HEK293 (cell line): Measurements from ENCODE around the gene CEMP1.
"Not testable (repeated sequence)": the region's sequence is repeated elsewhere in the genome, so short reads cannot be mapped to it uniquely, and the experiment has no call there.

Experiments used
- CTCF ChIA-PET: fragments of 350-600 bp; formaldehyde crosslinking; extraction: SDS; loops from one replicate; lab custom pipeline; 2021; ENCODE audit warnings: antibody characterized with exemption; lab: Yijun Ruan, JAX
- POLR2A ChIA-PET: fragments of 300-600 bp; formaldehyde crosslinking; extraction: SDS; loops from one replicate; lab custom pipeline; 2020; ENCODE audit warnings: antibody characterized with exemption, inconsistent platforms; lab: Yijun Ruan, JAX
- H3K27ac ChIP-seq: fragments of 200-500 bp; sonication (Bioruptor generic); 2 replicates; pipeline ENCODE4 v1.5.1; 2014; ENCODE audit warnings: low read depth, low read length, control low read depth, inconsistent platforms; ENCODE audit errors: extremely low read depth
- H3K36me3 ChIP-seq, 2 experiments: fragments of 200-500 bp in 1 of 2; sonication (Bioruptor generic) in 1 of 2; 1 replicate in 1 of 2; 2 replicates in 1 of 2; pipeline ENCODE4 v1.5.1; 2014 to 2017; ENCODE audit warnings: inconsistent platforms in 2 of 2, low read length in 2 of 2; ENCODE audit not compliant: control insufficient read depth in 2 of 2, insufficient read depth in 1 of 2
- H3K4me1 ChIP-seq: fragments of 200-500 bp; sonication (Bioruptor generic); 2 replicates; pipeline ENCODE4 v1.5.1; 2014; ENCODE audit warnings: mild to moderate bottlenecking, low read length, inconsistent platforms; ENCODE audit not compliant: control insufficient read depth, insufficient read depth
- H3K4me3 ChIP-seq: 2 replicates; pipeline ENCODE4 v1.5.1; 2011; ENCODE audit warnings: low read depth, mild to moderate bottlenecking, control low read depth, low read length, moderate library complexity
- H3K9me3 ChIP-seq: fragments of 200-500 bp; sonication (Bioruptor generic); 2 replicates; pipeline ENCODE4 v1.5.1; 2014; ENCODE audit warnings: low read depth, low read length, inconsistent platforms; ENCODE audit not compliant: control insufficient read depth, insufficient read depth
- CTCF ChIP-seq: fragments of 450-650 bp; formaldehyde crosslinking; IDR thresholded peaks from 2 replicates; pipeline ENCODE4 v1.5.1; 2016; ENCODE audit warnings: missing biosample characterization, missing genetic modification characterization
- PRDM1 ChIP-seq: fragments of 450-650 bp; formaldehyde crosslinking; IDR thresholded peaks from 2 replicates; pipeline ENCODE4; 2016; ENCODE audit warnings: missing biosample characterization, missing genetic modification characterization
- SCRT2 ChIP-seq: fragments of 450-650 bp; formaldehyde crosslinking; IDR thresholded peaks from 2 replicates; pipeline ENCODE4 v1.5.1; 2016; ENCODE audit warnings: missing biosample characterization, missing genetic modification characterization
- TF ChIP-seq, protein P1 (sequence below): fragments of 450-650 bp; formaldehyde crosslinking; IDR thresholded peaks from 2 replicates; pipeline ENCODE4 v1.5.1; 2016; ENCODE audit warnings: missing biosample characterization, missing genetic modification characterization

The CEMP1 gene

DNA sequence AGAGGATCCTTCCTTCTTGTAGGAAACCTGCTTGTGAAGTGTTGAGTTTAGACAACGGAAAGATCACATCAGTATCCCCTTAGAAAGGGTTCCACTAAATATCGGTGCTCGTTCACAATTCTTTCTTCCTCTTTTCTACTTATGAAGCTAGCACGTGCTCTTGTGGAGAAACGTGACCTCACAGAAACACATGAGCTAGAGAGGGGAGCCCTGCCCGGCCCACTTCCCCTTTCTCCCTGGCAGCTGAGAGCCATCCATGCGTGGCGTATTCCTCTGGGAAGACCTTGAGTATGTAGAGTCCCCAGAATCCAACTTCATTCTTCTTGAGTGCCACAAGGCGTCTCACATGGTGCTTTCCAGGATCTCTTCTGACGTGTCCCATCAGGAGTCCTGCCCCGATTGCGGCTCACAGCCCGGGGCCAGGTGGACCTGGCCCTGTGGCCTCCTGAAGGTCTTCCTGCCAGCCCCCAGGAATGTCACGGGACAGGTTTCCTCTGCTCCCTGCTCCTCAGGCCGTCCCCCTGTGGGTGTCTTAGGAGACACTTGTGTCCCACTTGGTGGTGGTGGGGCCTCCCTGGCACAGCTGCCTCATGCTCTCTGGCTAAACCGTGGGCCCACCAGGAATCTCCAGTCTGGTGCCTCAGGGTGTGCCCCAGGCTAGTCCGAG lies 29.1 kb upstream of the CEMP1 start:
- H3K9me3 ChIP-seq, H3K4me1 ChIP-seq, H3K36me3 ChIP-seq, POLR2A ChIA-PET, H3K4me3 ChIP-seq, CTCF ChIA-PET, H3K27ac ChIP-seq: not testable (repeated sequence)

DNA sequence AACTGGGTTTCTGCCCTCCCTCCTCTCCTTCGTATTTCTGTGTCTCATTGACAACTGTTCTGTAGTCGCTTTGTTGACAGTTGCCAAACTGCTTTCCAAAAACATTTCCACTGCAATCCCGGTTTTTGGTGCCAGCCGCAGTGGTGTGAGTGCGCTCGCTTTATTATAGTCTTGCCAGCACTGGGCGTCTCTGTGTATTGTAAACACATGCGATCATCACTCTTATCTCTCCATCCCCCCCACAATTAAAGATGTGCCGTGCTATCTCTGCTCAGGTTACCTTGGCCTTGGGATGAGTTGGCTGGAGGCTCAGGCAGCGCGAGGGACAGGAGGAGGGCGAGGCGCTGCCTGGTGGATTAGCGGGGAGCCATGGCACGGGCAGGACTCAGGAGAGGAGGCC lies 25.9 kb upstream of the CEMP1 start:
- H3K4me1 ChIP-seq, H3K9me3 ChIP-seq, CTCF ChIA-PET, POLR2A ChIA-PET, H3K36me3 ChIP-seq, H3K27ac ChIP-seq, H3K4me3 ChIP-seq: not testable (repeated sequence)

DNA sequence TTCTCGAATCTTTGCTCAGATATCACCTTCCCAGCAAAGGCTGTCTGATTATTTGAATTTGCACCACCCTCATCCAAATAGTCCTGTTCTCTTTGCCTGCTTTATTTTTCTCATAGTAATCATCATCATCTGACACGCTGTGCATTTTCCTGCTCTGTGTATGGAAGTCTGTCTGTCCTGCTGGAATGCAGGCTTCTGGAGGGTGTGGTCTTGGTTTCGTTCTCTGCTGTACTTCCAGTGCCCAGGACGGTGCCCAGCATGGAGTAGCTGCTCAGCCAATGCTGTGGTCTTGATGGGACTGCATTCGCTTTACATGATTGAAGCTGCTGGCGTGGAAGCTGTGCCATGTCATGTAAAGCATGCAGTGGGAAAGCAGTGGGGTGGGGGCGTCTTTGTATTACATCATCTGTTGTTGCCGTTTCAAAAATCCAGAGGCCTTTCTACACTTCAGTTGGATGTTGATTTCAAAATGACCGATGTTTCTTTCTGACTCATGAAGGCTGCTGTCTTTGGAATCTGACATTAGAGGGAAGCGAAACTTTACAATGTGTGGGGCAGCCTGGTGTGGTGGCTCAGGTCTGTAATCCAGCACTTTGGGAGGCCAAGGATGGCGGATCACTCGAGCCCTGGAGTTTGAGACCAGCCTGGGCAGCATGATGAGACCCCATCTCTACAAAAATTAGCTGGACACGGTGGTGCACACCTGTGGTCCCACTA lies 23.7 kb upstream of the CEMP1 start:
- H3K9me3 ChIP-seq, H3K4me3 ChIP-seq, H3K27ac ChIP-seq, CTCF ChIA-PET, H3K36me3 ChIP-seq, H3K4me1 ChIP-seq, POLR2A ChIA-PET: not testable (repeated sequence)

DNA sequence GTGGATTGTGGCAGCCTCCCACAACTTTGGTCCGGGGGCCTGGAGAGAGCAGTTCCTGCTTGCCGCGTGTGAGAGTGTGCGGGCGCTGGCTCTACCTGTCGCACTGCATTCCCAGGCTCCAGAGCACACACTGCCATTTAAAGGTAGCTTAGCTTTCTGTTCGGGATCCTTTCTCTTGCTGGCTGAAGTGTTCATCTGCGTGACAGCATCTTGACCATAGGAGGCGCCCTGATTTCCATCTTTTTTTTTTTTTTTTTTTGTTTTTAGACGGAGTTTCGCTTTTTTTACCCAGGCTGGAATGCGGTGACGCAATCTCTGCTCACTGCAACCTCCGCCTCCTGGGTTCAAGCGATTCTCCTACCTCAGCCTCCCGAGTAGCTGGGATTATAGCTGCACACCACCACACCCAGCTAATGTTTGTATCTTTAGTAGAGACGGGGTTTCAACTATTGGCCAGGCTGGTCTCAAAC lies 20.2 kb upstream of the CEMP1 start:
- not testable (repeated sequence) for H3K27ac ChIP-seq
- TF ChIP-seq, protein P1, sequence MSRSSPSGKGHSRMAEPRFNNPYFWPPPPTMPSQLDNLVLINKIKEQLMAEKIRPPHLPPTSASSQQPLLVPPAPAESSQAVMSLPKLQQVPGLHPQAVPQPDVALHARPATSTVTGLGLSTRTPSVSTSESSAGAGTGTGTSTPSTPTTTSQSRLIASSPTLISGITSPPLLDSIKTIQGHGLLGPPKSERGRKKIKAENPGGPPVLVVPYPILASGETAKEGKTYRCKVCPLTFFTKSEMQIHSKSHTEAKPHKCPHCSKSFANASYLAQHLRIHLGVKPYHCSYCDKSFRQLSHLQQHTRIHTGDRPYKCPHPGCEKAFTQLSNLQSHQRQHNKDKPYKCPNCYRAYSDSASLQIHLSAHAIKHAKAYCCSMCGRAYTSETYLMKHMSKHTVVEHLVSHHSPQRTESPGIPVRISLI (tag by site-specific recombination), result peak; percentile 49; the same call in 1 of the 2 replicates
- TF ChIP-seq CTCF (tag by site-specific recombination) (0 out of 2 replicates have a peak, but pooled peaks have one; percentile 13), SCRT2 (tag by site-specific recombination) (peak; percentile 54; the same call in 1 of the 2 replicates), PRDM1 (tag by site-specific recombination) (peak; percentile 22; the same call in 1 of the 2 replicates)
- TF ChIP-seq, all 188 proteins: peak for 4; not testable (repeated sequence) for 184
- not testable (repeated sequence) for H3K36me3 ChIP-seq, H3K9me3 ChIP-seq, H3K4me3 ChIP-seq, H3K4me1 ChIP-seq
- ChIA-PET POLR2A (interaction anchor here (0.7 kb wide), 1 partner anchor 37 kb away, joined by 6 read pairs; no protein-coding TSS in a partner anchor), CTCF (interaction anchor here (0.6 kb wide), 1 partner anchor 107 kb away, joined by 3 read pairs; no protein-coding TSS in a partner anchor)

- H3K4me1 ChIP-seq, CTCF ChIA-PET, H3K9me3 ChIP-seq, H3K36me3 ChIP-seq, POLR2A ChIA-PET, H3K27ac ChIP-seq, H3K4me3 ChIP-seq: not testable (repeated sequence)
Observed at GRCh38 chr16:2550283-2550878, 19.2 kb upstream of the CEMP1 start.

GRCh38 chr16:2543771-2544170 lies 12.6 kb upstream of the CEMP1 start:
- peaks cover 0 to 13% of the 10 kb centered on the region in 2 experiments; a peak in 2 of 3 replicates for H3K36me3 ChIP-seq
- CTCF ChIA-PET, POLR2A ChIA-PET, H3K9me3 ChIP-seq, H3K4me3 ChIP-seq, H3K27ac ChIP-seq, H3K4me1 ChIP-seq: not testable (repeated sequence)

DNA sequence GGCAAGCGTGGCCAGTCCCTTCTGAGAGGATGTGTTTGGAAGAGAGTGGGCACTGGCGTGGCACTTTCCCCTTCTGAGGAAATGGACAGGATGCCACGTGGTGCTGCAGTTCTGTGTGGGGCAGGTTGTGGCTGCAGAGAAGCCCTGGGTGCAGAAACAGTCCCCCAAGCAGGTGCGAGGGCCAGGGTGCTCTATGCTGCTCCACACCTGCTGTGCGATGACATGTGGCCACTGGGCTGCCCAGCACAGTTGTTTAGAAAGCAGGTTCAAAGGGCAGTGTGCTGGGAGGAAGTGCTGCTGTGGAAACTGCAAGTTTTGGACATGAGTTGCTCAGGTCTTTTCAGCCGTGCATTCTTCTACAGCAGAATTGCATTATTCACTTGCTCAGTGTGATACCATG lies 10.2 kb upstream of the CEMP1 start:
- H3K4me3 ChIP-seq, H3K9me3 ChIP-seq, H3K4me1 ChIP-seq, H3K27ac ChIP-seq, POLR2A ChIA-PET, CTCF ChIA-PET: not testable (repeated sequence)
- peaks cover 0 to 13% of the 10 kb centered on the region in 2 experiments; a peak in 2 of 3 replicates for H3K36me3 ChIP-seq

GRCh38 chr16:2540912-2541311 lies 9.7 kb upstream of the CEMP1 start:
- peaks cover 0 to 13% of the 10 kb centered on the region in 2 experiments; a peak in 2 of 3 replicates for H3K36me3 ChIP-seq
- H3K27ac ChIP-seq, POLR2A ChIA-PET, H3K4me1 ChIP-seq, H3K4me3 ChIP-seq, H3K9me3 ChIP-seq: not testable (repeated sequence)
- CTCF ChIA-PET, result interaction anchor here (0.7 kb wide), 1 partner anchor 289 kb away, joined by 3 read pairs; no protein-coding TSS in a partner anchor
